Measurements from ENCODE around the gene NOL4L.

DNA sequence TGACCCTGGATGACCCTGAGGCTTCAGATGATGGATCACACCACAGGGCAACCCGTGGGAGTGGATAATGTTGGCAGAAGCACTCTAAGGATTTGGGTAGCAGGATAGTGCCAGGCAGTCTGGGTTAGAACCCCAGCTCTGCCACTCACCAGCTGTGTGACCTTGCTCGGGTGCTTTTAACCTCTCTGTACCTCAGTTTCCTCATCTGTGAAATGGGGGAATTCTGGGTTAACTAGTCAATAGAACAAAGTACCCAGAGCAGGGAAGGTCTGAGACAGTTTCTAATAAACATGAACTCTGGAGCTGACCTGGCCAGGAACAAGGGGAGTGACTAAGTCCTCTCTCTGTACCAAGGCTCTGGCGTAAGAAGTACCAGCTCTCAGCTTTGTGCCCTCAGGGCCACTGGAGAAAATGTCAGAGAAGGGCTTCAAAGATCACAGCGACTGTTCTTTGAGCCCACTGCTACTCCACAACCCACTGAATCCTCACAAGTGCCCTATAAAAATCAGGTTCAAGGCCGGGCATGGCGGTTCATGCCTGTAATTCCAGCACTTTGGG is 14.7 kb upstream of the NOL4L start:
- TF ChIP-seq, protein P1, sequence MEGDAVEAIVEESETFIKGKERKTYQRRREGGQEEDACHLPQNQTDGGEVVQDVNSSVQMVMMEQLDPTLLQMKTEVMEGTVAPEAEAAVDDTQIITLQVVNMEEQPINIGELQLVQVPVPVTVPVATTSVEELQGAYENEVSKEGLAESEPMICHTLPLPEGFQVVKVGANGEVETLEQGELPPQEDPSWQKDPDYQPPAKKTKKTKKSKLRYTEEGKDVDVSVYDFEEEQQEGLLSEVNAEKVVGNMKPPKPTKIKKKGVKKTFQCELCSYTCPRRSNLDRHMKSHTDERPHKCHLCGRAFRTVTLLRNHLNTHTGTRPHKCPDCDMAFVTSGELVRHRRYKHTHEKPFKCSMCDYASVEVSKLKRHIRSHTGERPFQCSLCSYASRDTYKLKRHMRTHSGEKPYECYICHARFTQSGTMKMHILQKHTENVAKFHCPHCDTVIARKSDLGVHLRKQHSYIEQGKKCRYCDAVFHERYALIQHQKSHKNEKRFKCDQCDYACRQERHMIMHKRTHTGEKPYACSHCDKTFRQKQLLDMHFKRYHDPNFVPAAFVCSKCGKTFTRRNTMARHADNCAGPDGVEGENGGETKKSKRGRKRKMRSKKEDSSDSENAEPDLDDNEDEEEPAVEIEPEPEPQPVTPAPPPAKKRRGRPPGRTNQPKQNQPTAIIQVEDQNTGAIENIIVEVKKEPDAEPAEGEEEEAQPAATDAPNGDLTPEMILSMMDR (conservative IDR thresholded peaks at IDR 0.05; ENCODE audit: low read depth in 2 of 2): no peak
- no peak for TF ChIP-seq REST (IDR thresholded peaks at IDR 0.05; ENCODE audit: unreplicated experiment)
- no peak for TF ChIP-seq POLR2AphosphoS5 (IDR thresholded peaks at IDR 0.05; ENCODE audit: low read depth)
- no peak for TF ChIP-seq STAT1 (IDR thresholded peaks at IDR 0.05; ENCODE audit: unreplicated experiment)
- no peak for TF ChIP-seq CREB1 (CRISPR knock-in tag; IDR thresholded peaks at IDR 0.05; ENCODE audit: low read depth)
- no peak for TF ChIP-seq EZH2 (IDR thresholded peaks at IDR 0.05; ENCODE audit: low read depth, unreplicated experiment)

Measured in GM23338 (cell line).